ENCODE results near the gene DNTT. TPM values are rescaled to one million over a fixed set of nuclear protein-coding genes. Genes with fewer than 3 reads are reported as not detected.

The DNTT gene
- total RNA-seq, 1 donor from 2014 or later: not detected

DNA sequence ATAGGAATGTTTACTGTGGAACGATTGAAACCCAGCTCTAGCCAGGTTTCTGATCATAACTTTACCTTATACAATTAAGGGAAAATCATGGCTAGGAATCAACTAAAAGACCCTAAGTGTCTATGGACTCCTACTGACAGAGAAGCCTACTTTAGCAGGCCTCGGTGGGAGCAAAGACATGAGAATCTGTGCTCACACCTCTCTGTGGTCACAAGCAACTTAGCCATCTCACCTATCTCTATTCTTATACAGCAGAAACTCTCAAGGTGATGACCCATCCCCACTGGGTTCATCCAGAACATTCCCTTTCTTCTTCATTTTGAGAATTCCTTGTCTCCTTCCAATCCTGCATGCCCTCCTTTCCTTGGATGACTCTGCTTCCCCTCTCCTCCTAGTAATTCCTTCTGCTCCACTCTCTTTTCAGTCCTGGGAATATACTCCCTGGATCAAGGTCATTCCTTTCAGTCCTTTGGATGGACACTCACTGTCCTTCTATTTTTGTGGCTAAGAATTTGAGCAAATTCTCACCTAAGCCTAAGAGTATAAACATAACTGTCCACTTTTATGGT lies 35.8 kb upstream of the DNTT start:
- Mint-ChIP-seq H3K4me3 (ENCODE audit: low read depth) (no peak overlapping the region), H3K36me3 (ENCODE audit: low read depth) (no peaks in the 10 kb centered on the region), H3K27ac (no peak overlapping the region), H3K27me3 (ENCODE audit: low read depth) (peaks cover 16% of the 10 kb centered on the region), H3K4me1 (ENCODE audit: low read depth) (no peaks in the 10 kb centered on the region), H3K9me3 (no peaks in the 10 kb centered on the region)
- DNase-seq (ENCODE audit: low spot score): no peak
- intact Hi-C loops (cut with micrococcal nuclease): no loop called here

DNA sequence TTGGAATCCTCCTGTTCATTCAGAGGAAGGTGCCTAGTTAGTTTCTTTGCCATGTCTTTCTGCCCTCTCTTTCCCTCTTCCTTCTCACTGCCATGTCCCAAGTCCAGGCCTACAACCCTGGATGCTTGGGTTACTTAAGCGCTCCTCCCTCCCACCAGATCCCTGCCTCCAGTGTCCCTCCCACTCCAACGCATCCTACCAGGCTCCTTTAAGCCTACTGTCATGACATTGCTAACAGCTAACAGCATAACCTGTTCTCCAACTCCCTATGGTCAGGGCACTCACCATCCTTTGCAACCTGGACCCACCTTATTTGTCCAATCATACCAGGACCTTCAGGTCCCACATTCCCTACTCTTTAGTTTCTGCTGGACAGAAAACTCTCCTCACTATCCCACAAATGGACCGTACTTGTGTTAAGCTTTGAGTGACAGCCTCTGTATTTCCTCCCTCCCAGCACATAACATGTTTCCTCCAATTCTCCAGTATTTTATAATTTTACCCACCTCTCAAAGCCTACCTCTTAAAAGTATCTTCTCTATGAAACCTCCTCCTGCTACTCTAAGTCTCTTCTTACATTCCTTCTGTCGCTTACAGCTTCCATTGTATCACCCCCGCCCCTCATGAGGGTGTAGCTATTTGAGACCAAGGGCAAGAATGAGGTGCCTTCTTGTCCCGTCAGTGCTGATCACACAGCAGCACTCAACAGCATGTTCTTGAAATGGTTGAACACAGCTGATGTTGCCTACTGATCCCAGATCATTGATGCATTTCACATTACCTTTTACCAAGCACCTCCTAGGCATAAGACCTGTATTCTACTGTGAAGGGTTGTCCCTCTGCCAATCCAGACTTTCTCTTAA lies 34.6 kb upstream of the DNTT start:
- intact Hi-C loops (cut with micrococcal nuclease): no loop called here
- no peaks in the 10 kb centered on the region for H3K4me1 Mint-ChIP-seq (ENCODE audit: low read depth)
- no peak overlapping the region for H3K4me3 Mint-ChIP-seq (ENCODE audit: low read depth)
- H3K27ac Mint-ChIP-seq: no peak overlapping the region
- peaks cover 16% of the 10 kb centered on the region for H3K27me3 Mint-ChIP-seq (ENCODE audit: low read depth)
- DNase-seq (ENCODE audit: low spot score): no peak
- no peaks in the 10 kb centered on the region for H3K36me3 Mint-ChIP-seq (ENCODE audit: low read depth)
- no peaks in the 10 kb centered on the region for H3K9me3 Mint-ChIP-seq

DNA sequence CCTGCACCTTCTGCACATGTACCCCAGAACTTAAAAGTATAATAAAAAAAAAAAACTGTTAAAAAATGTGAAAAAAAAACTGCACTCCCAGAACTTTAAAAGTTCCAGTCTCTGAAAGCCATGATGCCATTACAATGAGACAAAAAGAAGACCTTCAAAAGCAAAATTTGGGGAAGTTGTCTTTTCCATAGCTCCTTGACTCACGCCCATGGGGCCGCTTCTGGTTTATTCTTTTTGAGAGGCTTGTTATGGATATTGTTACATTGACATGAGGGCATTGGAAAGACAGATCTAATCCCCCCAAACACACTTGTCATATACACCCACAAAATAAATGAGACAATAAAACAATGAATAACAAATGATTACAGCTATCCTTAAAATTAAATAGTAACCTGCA lies 33.7 kb upstream of the DNTT start:
- Mint-ChIP-seq H3K27ac (no peak overlapping the region), H3K4me1 (ENCODE audit: low read depth) (no peaks in the 10 kb centered on the region), H3K4me3 (ENCODE audit: low read depth) (no peak overlapping the region), H3K36me3 (ENCODE audit: low read depth) (no peaks in the 10 kb centered on the region), H3K27me3 (ENCODE audit: low read depth) (peaks cover 16% of the 10 kb centered on the region), H3K9me3 (no peaks in the 10 kb centered on the region)
- intact Hi-C loops (cut with micrococcal nuclease): no loop called here
- DNase-seq (ENCODE audit: low spot score): no peak

DNA sequence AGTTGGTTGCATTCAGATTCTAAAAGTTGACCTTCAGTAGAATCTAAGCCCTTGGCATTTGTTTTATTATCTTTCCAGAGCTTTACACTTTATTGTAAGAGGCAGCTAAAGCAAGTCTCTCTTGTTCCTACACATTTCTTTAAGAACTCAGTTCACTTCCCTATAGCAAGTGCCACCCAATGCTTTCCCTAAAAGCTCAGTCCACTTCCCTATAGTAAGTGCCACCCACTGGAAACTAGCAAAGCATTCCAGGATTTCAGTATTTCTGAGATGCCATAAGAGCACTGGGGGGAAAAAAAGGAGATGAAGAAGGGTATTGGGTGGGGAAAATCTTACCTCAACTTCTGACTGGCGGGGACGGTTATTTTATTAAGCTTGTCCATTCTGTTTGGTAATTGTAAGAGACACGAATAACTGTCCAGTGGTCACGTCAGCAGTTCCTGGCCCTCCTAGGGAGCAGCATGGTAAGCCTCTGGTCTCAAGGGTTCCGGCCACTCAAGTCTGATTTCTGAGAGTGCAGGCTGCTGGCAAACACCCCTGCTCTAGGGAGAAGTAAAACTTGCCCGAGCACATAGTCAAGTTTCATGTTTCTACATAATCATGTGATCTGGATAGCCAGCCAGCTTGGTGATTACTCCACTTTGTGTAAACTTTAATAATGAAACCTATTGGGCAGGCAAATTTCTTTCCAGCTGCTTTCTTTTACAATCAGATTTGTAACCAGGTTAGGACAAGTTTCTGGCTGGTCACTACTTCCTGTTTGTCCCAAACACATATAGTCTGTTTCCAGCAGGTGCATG lies 33.0 kb upstream of the DNTT start, which contains the start of gene BLNK:
Gene BLNK (minus strand): TSS at position 554 of the 800 bp plus-strand sequence. CDS start 171 bp downstream, at position 383.
- no peak within 1 kb of the TSS for H3K4me3 Mint-ChIP-seq (ENCODE audit: low read depth)
- no peaks in the 10 kb centered on the region for H3K36me3 Mint-ChIP-seq (ENCODE audit: low read depth)
- no peaks in the 10 kb centered on the region for H3K4me1 Mint-ChIP-seq (ENCODE audit: low read depth)
- intact Hi-C loops (cut with micrococcal nuclease): no loop called here
- no peaks in the 10 kb centered on the region for H3K9me3 Mint-ChIP-seq
- DNase-seq (ENCODE audit: low spot score): no peak
- no peak within 1 kb of the TSS for H3K27ac Mint-ChIP-seq
- H3K27me3 Mint-ChIP-seq (ENCODE audit: low read depth): peaks cover 14% of the 10 kb centered on the region

DNA sequence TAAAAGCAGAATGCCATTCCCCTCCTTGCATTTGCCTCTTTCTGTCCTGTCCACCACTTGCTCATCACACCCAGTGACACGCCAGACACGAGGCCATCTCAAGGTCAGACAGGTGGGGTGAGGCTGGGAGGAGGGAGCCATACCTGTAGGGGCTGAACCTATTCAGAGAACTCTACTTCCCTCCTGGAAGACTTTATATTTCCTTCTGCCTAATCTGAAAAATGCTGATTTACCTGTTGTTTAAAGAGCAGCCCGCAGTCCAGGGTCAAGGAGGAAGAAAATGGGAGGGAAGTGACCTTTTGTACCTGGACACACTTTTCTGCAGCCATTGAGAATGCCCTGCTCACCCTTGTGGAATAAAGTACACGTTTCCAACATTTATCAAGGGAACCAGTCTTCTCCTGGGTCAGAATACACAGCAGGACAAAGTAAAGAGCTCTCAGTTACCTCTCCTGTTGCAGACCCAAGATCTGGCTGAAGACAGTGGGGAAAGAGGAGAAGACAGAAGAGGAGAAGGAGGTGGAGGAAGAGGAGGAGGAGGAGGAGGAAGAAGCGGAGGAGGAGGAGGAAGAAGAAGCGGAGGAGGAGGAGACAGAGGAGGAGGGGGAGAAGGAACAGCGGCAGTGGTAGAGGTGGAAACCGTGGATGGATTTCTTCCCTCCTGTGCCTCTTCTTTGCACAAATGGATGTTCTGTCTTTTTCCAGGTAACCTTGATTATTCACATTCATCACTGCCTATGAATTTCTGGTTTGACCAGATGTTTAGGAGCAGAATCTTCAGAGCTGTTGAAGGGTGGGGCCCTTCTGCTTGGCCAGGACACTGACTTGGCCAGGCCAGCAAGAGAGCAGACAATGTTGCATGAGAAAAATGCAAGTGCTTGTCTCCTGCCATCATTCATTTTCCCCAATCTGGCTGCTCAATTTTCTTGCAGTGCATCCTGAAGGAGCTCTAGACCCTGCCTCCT lies 31.6 kb upstream of the DNTT start:
- H3K36me3 Mint-ChIP-seq (ENCODE audit: low read depth): no peaks in the 10 kb centered on the region
- H3K4me1 Mint-ChIP-seq (ENCODE audit: low read depth): no peaks in the 10 kb centered on the region
- H3K27ac Mint-ChIP-seq: no peak overlapping the region
- intact Hi-C loops (cut with micrococcal nuclease): no loop called here
- no peaks in the 10 kb centered on the region for H3K9me3 Mint-ChIP-seq
- no peak overlapping the region for H3K4me3 Mint-ChIP-seq (ENCODE audit: low read depth)
- no peak for DNase-seq (ENCODE audit: low spot score)
- peaks cover 14% of the 10 kb centered on the region for H3K27me3 Mint-ChIP-seq (ENCODE audit: low read depth)

DNA sequence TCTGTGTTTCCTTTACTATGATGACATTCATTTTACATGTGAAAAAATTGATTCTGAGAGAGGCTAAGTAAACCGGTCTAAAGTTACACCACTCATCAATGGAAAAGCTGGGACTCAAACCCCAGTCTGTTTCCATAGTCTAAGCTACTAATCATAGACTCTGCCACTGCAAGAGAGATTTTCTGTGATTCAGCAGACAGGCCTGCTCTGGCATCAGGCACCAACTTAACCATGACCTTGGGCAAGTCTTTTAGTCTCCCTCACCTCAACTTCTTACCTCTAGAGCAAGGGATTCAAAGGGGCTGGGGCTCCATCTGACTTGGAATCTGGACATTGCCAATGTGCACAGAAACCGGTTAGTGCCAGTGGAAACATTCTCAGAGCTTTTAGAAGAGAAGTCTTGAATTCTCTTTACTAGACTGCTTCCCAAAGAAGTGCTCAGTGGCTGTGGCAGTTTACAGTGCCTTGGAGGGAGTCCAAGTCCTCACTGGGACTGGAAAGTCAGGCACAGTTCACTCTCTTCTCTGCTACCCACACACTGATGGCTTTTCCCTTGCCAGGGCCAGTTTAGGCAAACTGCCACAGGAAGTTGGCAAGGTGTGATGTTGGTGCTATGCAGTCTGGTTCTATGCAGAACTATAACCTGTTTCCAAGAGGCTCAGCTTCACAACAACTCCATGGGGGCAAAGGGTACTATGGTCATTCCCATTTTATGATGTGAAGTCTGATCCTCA lies 28.4 kb upstream of the DNTT start:
- H3K27me3 Mint-ChIP-seq (ENCODE audit: low read depth): peaks cover 13% of the 10 kb centered on the region
- no peak overlapping the region for H3K27ac Mint-ChIP-seq
- intact Hi-C loops (cut with micrococcal nuclease): no loop called here
- no peaks in the 10 kb centered on the region for H3K9me3 Mint-ChIP-seq
- H3K36me3 Mint-ChIP-seq (ENCODE audit: low read depth): no peaks in the 10 kb centered on the region
- no peak for DNase-seq (ENCODE audit: low spot score)
- no peaks in the 10 kb centered on the region for H3K4me1 Mint-ChIP-seq (ENCODE audit: low read depth)
- H3K4me3 Mint-ChIP-seq (ENCODE audit: low read depth): no peak overlapping the region

DNA sequence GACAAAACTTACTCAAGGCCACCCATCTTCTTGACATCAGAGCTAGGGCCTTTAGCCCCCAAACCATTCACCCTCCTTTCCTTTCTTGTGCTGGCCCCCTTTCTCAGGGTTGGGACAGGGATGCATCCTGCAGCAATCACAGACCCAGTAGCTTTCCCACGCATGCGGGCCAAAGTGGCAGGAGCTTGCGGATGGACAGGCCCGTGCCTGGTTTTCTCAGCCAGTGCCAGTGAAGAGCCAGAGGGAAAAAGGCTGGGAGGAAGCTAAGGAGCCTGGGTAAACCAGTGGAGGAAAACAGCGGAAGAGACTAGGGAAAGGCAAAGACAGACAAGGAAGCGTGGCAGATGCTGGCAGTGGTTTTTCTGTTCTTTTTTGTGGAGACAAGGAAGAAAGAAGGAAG lies 27.8 kb upstream of the DNTT start:
- Mint-ChIP-seq H3K36me3 (ENCODE audit: low read depth) (no peaks in the 10 kb centered on the region), H3K27me3 (ENCODE audit: low read depth) (peaks cover 14% of the 10 kb centered on the region), H3K27ac (no peak overlapping the region), H3K4me3 (ENCODE audit: low read depth) (no peak overlapping the region), H3K9me3 (no peaks in the 10 kb centered on the region), H3K4me1 (ENCODE audit: low read depth) (no peaks in the 10 kb centered on the region)
- intact Hi-C loops (cut with micrococcal nuclease): no loop called here
- DNase-seq (ENCODE audit: low spot score): no peak

DNA sequence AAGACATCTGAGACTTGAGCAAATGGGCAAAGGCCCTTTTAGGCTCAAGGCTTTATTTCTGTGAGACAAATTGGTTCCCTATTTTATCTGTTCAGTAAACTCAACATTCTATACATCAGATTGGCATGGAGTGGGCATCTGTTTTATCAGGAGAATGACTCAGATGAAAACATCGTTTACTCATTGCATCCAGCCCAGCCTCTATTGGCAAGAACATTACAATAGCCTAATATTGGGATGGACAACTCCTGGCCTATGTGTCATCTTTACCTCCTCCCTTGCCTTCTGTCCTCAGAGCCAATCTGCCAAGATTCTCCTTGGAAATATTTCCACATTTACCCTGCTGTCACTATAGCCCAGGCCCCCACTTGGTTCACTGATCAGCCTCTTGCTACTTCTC lies 27.4 kb upstream of the DNTT start:
- no peak overlapping the region for H3K27ac Mint-ChIP-seq
- H3K4me3 Mint-ChIP-seq (ENCODE audit: low read depth): no peak overlapping the region
- no peaks in the 10 kb centered on the region for H3K9me3 Mint-ChIP-seq
- no peaks in the 10 kb centered on the region for H3K36me3 Mint-ChIP-seq (ENCODE audit: low read depth)
- DNase-seq (ENCODE audit: low spot score): no peak
- intact Hi-C loops (cut with micrococcal nuclease): no loop called here
- no peaks in the 10 kb centered on the region for H3K4me1 Mint-ChIP-seq (ENCODE audit: low read depth)
- peaks cover 14% of the 10 kb centered on the region for H3K27me3 Mint-ChIP-seq (ENCODE audit: low read depth)

DNA sequence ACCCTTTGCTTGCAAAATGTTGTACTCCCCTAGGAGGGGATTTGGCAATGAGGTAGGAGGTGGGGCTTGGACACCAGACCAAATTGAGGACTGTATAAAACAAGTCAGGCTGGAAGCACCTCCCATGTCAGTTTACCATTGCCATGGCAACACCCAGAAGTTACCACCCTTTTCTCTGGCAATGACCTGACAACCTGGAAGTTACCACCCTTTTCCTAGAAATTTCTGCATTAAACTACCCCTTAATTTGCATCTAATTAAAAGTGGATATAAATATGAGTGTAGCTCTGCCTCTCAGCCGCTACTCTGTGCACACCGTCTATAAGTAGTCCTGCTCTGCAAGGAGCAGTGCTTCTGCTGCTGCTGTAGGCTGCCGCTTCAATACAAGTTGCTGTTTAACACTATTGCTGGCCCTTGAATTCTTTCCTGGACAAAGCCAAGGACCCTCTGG lies 25.0 kb upstream of the DNTT start:
- H3K4me3 Mint-ChIP-seq (ENCODE audit: low read depth): no peak overlapping the region
- DNase-seq (ENCODE audit: low spot score): no peak
- H3K9me3 Mint-ChIP-seq: no peaks in the 10 kb centered on the region
- H3K27ac Mint-ChIP-seq: no peak overlapping the region
- H3K36me3 Mint-ChIP-seq (ENCODE audit: low read depth): no peaks in the 10 kb centered on the region
- intact Hi-C loops (cut with micrococcal nuclease): no loop called here
- peaks cover 13% of the 10 kb centered on the region for H3K27me3 Mint-ChIP-seq (ENCODE audit: low read depth)
- no peaks in the 10 kb centered on the region for H3K4me1 Mint-ChIP-seq (ENCODE audit: low read depth)

DNA sequence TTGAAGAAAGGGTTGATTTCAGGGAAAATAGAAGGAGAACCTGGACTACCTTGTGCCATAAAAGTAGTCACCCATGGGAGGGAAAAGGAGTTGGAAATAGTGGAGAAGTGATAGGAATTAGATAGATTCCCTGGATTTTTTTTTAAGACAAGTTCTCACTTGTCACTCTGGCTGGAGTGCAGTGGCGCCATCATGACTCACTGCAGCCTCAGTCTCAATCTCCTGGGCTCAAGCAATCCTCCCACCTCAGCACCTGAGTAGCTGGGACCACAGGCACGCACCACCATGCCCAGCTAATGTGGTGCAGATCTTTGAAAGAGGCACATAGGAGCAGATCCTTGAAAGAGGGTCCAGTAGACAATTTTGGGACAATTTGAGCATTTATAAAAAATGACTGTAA lies 23.4 kb upstream of the DNTT start:
- Mint-ChIP-seq H3K27me3 (ENCODE audit: low read depth) (peaks cover 13% of the 10 kb centered on the region), H3K4me1 (ENCODE audit: low read depth) (no peaks in the 10 kb centered on the region), H3K9me3 (no peaks in the 10 kb centered on the region), H3K27ac (no peak overlapping the region), H3K36me3 (ENCODE audit: low read depth) (no peaks in the 10 kb centered on the region), H3K4me3 (ENCODE audit: low read depth) (no peak overlapping the region)
- intact Hi-C loops (cut with micrococcal nuclease): no loop called here
- no peak for DNase-seq (ENCODE audit: low spot score)

DNA sequence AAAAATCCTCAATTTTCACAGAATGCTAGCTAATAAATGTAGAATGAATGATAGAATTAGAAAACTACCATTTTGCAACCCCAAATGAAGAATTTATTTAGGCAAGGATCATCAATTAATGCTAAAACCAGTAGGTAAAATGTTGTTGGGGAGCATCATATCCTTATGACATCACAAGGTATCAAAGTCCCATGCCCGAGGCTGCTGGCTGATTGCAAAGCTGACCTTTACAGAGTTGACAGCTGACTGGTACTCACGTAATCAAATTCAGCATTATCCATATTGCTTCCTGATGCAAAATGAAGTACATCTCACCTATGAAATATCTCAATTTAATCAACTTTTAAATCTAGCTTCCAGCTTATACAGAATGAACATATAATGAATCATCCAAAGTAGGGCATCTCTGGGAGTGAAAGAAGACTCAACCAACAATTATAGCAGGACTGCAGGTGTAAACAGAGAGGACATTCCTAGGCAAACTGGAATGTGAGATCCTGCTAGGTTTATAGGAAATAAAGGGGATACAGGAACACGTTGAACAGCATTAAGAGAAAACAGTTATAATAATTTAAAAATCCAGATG lies 22.7 kb upstream of the DNTT start:
- H3K9me3 Mint-ChIP-seq: no peaks in the 10 kb centered on the region
- H3K4me1 Mint-ChIP-seq (ENCODE audit: low read depth): no peaks in the 10 kb centered on the region
- no peak for DNase-seq (ENCODE audit: low spot score)
- no peaks in the 10 kb centered on the region for H3K36me3 Mint-ChIP-seq (ENCODE audit: low read depth)
- no peak overlapping the region for H3K27ac Mint-ChIP-seq
- intact Hi-C loops (cut with micrococcal nuclease): no loop called here
- peaks cover 13% of the 10 kb centered on the region for H3K27me3 Mint-ChIP-seq (ENCODE audit: low read depth)
- H3K4me3 Mint-ChIP-seq (ENCODE audit: low read depth): no peak overlapping the region
